GM10266 (cell line): ENCODE results near the gene CORO2B.

Experiments
- DNase-seq: peaks from one replicate; pipeline ENCODE4 v3.0.0; 2012; ENCODE audit errors: extremely low spot score
- CTCF ChIP-seq: IDR thresholded peaks from 2 replicates; pipeline ENCODE4 v1.5.1; 2012; ENCODE audit warnings: mild to moderate bottlenecking, low read depth; ENCODE audit not compliant: control insufficient read depth, insufficient read depth; ENCODE audit errors: missing control alignments

CORO2B gene

DNA sequence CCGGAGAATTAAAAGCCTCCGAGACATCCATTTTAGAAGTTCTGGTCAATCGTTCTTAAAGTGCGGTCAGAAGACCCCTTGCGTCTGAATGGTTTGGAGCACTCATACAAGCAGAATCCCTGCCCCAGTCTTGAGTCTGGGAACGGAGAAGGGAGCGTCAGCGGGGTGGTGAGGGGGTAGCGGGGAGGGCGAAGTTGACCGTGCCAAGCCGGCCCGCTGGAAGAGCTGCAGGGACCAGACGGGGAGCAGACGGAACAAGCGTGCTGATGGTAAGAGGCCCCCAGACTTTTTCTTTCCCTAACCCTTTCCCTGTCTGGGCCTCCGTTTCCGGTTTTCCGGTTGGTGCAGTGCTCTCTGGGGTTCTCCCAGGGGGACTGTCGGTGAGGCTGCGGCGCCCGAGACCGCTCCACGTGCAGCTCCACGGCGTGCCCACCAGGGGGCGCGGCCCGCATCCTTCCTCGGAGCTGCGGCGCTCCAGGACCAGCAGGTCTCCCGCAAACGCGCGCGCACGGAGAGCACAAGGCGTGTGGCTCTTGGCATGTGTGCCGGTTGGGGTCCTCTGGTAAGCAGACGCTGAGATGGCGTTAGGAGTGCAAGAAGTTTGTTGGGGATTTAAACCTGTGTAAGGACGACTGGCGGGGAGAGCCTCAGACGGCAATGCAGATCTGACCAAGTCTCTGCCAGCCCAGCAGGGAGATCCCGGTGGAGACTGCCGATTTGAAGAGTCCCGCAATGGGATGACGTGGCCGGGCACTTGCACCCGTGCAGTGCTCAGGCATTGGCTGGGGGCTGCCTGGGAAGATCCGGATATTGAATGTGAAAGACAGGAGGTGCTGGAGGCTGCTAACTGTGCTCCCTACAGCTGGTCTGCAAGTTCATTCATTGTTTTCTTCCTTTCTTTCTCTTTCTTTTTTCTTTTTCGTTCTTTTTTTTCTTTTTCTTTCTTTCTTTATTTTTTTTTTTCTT, 19.2 kb upstream of the CORO2B start:
- DNase-seq, result peak; percentile 79
- TF ChIP-seq CTCF, result peak; percentile 98

DNA sequence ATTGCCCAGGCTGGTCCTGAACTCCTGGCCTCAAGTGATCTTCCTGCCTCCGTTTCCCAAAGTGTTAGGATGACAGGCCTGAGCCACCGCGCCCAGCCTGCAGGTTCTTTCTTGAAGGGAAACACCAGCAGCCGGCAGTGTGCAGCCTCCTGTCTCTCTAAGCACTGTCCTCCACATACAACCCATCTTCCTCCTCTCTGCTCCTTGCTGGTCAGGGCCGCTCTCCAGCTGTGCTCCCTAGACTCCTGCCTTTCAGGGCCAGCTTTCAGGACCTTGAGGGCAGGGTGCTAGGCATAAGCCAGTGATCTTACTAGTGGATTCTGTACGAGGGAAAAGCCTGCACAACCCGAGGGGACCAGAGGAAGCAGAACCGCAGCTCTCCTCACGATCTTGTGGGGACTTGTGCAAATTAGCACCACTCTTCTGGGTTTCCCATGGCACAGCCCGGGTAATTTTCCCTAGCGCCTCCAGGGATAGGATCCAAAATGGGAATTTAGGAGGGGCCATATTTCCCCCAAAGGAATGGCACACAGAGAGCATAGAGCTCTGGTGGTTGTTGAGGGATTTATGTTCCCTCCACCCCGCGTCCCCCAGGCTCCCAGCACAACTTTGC, 18.2 kb upstream of the CORO2B start:
- TF ChIP-seq CTCF, result no peak
- DNase-seq, result no peak

DNA sequence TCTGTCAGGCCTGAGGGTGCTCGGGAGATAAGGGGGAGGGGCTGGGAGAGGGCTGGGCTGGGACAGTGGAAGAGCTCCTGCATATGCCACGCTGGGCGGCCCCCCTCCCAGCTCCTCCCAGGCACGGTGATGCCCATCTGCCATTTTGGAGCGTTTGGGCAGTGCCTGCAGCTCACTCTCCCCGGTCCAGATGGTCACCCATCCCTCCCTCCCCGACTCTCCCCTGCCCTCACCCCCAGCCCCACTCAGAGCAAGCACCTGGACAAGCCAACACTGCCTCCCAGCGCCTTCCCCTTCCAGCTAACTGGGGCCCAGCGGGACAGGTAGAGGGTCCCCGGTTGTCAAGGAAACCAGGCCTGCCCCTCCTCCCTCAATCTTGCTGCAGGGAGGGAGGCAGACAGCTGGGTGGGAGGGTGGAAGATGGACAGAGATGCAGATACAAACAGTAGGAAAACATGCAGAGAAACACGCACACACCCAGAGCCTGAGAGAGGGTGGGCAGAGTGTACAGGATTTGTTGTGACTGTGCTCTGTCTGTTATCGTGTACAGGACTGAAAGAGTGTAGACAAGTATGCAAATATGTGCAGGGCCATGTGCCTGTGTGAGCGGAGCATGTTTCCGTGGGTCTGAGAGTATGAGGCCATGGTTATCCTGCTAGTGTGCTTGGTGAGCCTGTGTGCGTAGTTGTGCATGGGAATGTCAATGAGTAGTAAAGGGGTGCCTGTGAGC, 17.5 kb upstream of the CORO2B start:
- no peak for TF ChIP-seq CTCF
- DNase-seq, result no peak

DNA sequence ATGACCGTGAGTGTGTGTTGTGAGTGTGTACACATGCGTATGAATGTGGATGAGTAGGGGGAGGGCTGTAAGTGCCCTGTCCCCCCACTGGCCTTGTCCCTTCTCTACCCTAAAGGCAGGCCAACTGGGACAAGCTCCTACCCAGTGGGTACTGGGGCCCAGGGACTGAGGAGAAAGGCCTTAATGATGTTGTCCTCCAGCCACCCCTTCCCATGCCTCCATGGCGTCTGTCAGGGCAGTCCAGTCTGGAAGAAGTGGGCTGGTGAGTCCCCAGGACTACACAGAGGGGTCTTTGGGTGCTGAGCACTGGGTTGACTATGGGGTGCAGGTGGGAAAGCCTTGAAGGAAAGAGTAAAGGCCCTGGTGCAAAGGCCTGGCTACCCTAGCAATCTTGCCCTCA, 16.9 kb upstream of the CORO2B start:
- no peak for DNase-seq
- TF ChIP-seq CTCF, result no peak

- DNase-seq, result no peak
- TF ChIP-seq CTCF, result no peak
Measured at GRCh38 chr15:68564173-68564572, 14.6 kb upstream of the CORO2B start.

- TF ChIP-seq CTCF, result no peak
Measured at GRCh38 chr15:68565234-68565633, 13.6 kb upstream of the CORO2B start.

GRCh38 chr15:68565726-68566125, 13.1 kb upstream of the CORO2B start:
- no peak for TF ChIP-seq CTCF
- no peak for DNase-seq

More at GRCh38 chr15:68565234-68565633, 13.6 kb upstream of the CORO2B start:
- DNase-seq, result no peak
